Progenitor cell of endocrine pancreas (in vitro differentiated cells): ENCODE results near the gene PBX1. TPM values are rescaled to one million over a fixed set of nuclear protein-coding genes. Genes with fewer than 3 reads are reported as not detected.
A peak's percentile ranks its signal among the peaks of the same experiment; 100 is the strongest.

Experiments used
- DNase-seq: peaks from one replicate; pipeline ENCODE4 v3.0.0; 2021; ENCODE audit warnings: low spot score; ENCODE audit not compliant: unreplicated experiment
- H3K27ac Mint-ChIP-seq: 2 replicates; pipeline ENCODE4 v1.8.0; 2021; ENCODE audit warnings: mild to moderate bottlenecking, moderate library complexity, mixed read lengths
- H3K27me3 Mint-ChIP-seq: 2 replicates; pipeline ENCODE4 v1.8.0; 2021; ENCODE audit warnings: mixed read lengths
- H3K36me3 Mint-ChIP-seq: 2 replicates; pipeline ENCODE4 v1.8.0; 2022; ENCODE audit warnings: mixed read lengths; ENCODE audit not compliant: insufficient read depth
- H3K4me1 Mint-ChIP-seq: 2 replicates; pipeline ENCODE4 v1.8.0; 2021; ENCODE audit warnings: low read depth, mixed read lengths
- H3K4me3 Mint-ChIP-seq: 2 replicates; pipeline ENCODE4 v1.8.0; 2021; ENCODE audit warnings: low read depth, mild to moderate bottlenecking, moderate library complexity, mixed read lengths
- H3K9me3 Mint-ChIP-seq: 2 replicates; pipeline ENCODE4 v1.8.0; 2021; ENCODE audit warnings: low read depth, mixed read lengths
- CTCF ChIP-seq: fragments of 200-600 bp; sonication (generic); IDR thresholded peaks from one replicate; pipeline ENCODE4 v1.5.0; 2021; ENCODE audit warnings: antibody characterized with exemption, mild to moderate bottlenecking; ENCODE audit not compliant: unreplicated experiment
- total RNA-seq: library from RNA; stranded (reverse); gene quantifications from 2 replicates; pipeline ENCODE4 v1.2.1, GENCODE V29; 2021

PBX1 gene
- total RNA-seq, 1 donor from 2014 or later, result 205 TPM

- H3K36me3 Mint-ChIP-seq, result peaks cover 10% of the 10 kb centered on the region
- DNase-seq, result no peak
- no peak for TF ChIP-seq CTCF
Measured at GRCh38 chr1:164587617-164588501, 28.9 kb downstream of the PBX1 start.

GRCh38 chr1:164588516-164589341, 29.7 kb downstream of the PBX1 start:
- Mint-ChIP-seq H3K27ac (peak overlapping the region; percentile 97), H3K9me3 (no peaks in the 10 kb centered on the region), H3K4me3 (peak overlapping the region; percentile 65), H3K36me3 (peaks cover 7% of the 10 kb centered on the region), H3K4me1 (peaks cover 76% of the 10 kb centered on the region), H3K27me3 (no peaks in the 10 kb centered on the region)
- DNase-seq, result peak; percentile 37
- TF ChIP-seq CTCF, result no peak

More at GRCh38 chr1:164587617-164588501, 28.9 kb downstream of the PBX1 start:
- Mint-ChIP-seq H3K9me3 (no peaks in the 10 kb centered on the region), H3K27me3 (no peaks in the 10 kb centered on the region), H3K4me3 (peak overlapping the region; percentile 58), H3K4me1 (peaks cover 75% of the 10 kb centered on the region), H3K27ac (peak overlapping the region; percentile 97)

- peaks cover 8% of the 10 kb centered on the region for H3K36me3 Mint-ChIP-seq
- H3K27me3 Mint-ChIP-seq, result no peaks in the 10 kb centered on the region
- TF ChIP-seq CTCF, result no peak
- no peak for DNase-seq
- H3K9me3 Mint-ChIP-seq, result no peaks in the 10 kb centered on the region
- H3K4me3 Mint-ChIP-seq, result peak overlapping the region; percentile 65
- peaks cover 74% of the 10 kb centered on the region for H3K4me1 Mint-ChIP-seq
- peak overlapping the region; percentile 97 for H3K27ac Mint-ChIP-seq
Measured at GRCh38 chr1:164589408-164589807, 30.4 kb downstream of the PBX1 start.

- Mint-ChIP-seq H3K9me3 (no peaks in the 10 kb centered on the region), H3K4me3 (peak overlapping the region; percentile 65), H3K36me3 (peaks cover 12% of the 10 kb centered on the region), H3K4me1 (peaks cover 78% of the 10 kb centered on the region), H3K27ac (peak overlapping the region; percentile 97), H3K27me3 (no peaks in the 10 kb centered on the region)
- no peak for DNase-seq
- no peak for TF ChIP-seq CTCF
Measured at GRCh38 chr1:164589961-164590507, 31.1 kb downstream of the PBX1 start.

GRCh38 chr1:164590592-164590991, 31.6 kb downstream of the PBX1 start:
- Mint-ChIP-seq H3K36me3 (peaks cover 11% of the 10 kb centered on the region), H3K4me3 (peak overlapping the region; percentile 65), H3K9me3 (no peaks in the 10 kb centered on the region), H3K4me1 (peaks cover 78% of the 10 kb centered on the region), H3K27ac (peak overlapping the region; percentile 97), H3K27me3 (no peaks in the 10 kb centered on the region)
- no peak for DNase-seq
- TF ChIP-seq CTCF, result no peak
